RKO (cell line): ENCODE measurements around the gene ATP2B2.
A peak's percentile ranks its signal among the peaks of the same experiment; 100 is the strongest.
"Not testable (repeated sequence)": the region's sequence is repeated elsewhere in the genome, so short reads cannot be mapped to it uniquely, and the experiment has no call there.

ENCODE experiments used
- DNase-seq: peaks from one replicate; pipeline ENCODE4 v3.0.0-alpha.2; 2016; ENCODE audit warnings: low spot score

Gene ATP2B2

DNA sequence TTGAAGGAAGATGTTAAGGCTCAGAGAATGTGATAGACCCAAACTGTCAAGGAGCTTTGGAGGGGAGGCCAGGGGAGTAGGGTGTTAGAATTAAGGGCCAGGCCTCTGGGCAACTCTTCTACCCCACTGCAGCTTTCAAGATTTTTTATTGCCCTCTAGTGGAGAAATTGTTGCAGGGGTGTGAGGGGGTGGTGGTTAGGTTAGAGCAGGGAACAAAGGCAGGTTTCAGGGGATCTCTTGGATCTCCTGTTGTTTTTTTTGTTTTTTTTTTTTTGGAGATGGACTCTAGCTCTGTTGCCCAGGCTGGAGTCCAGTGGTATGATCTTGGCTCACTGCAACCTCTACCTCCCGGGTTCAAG lies 183.1 kb downstream of the ATP2B2 start:
- DNase-seq = peak; percentile 15

DNA sequence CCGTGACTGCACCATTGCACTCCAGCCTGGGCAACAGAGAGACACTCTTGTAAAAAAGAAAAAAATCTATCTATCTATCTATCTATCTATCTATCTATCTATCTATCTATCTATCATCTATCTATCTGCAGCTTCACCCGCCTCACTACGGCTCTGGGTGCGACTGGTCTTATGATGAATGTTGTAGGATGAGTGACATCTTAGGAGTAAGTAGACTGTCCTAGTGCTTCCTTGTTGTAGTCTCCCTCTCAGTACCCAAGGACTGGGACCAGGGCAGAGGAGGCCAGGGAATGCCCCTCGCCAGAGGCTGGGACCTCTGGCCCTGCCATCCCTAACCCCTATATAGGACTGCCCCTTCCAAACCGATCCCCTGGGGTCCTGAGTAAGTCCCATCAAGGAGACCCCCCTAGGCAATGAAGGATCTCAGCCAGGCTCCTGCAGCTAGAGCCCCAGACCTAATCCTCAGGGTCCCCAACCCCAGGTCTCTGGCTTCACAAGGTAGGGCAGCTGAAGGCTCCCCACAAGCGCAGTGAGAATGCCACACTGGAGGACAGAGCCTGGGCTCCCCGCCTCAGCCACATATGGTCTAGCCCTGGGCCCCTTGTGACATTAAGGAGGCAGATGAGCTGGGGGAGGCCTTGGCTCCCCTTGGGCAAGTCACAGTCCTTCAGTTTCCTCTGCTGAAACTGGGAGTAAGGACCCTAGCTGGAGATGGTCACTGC lies 183.6 kb downstream of the ATP2B2 start:
- DNase-seq = no peak

DNA sequence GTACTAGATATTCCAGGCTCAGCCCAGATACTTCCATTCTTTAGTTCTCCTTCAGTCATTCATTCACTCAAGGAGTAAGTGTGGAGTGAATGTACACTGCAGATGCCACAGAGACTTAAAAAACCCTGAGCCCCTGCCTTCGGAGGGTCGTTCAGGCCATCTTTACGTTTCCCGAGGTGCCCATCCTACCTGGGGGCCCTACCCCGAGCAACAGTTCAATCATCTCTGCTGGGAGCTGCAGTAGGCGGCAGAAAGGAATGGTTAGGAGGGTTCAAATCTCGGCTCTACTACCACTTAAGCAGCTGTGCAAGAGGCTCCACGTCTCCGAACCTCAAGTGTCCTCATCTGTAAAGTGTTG lies 185.1 kb downstream of the ATP2B2 start:
- peak; percentile 13 for DNase-seq

DNA sequence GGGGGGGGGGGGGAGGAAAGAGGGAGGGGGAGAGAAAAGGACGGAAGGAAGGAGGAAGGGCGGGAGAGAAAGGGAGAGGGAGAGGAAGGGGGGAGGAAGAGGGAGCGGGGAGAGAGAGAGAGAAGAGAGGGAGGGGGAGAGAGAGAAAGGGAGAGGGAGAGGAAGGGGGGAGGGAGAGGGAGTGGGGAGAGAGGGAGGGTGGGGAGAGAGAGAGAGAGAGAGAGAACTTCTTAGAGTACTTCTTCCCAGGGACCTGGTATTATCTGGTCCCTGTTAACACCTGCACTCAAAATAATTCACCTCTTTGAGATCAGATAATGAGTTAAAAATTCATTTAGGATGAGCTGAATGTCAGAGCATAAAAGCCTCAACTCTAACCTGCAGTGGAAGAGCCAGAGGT lies 185.6 kb downstream of the ATP2B2 start:
- DNase-seq = no peak

DNA sequence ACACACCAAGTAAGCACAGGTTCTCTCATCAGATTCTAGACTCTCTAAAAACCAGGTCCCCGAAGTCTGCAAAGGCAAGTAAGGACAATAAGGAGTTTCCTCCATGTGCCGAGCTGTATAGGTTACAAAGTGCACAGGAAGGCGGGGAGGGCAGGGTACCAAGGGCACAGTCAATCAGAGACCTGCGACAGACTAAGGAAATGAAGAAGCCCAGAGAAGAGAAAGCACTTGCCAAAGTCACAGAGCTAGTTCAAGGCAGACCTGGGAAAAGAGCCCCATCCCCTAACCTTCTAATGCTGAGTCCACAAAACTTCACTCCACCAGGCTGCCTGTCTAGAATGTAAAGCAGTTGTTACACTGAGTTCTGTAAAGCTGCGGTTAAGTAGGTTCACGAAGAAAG lies 186.1 kb downstream of the ATP2B2 start:
- DNase-seq = no peak

DNA sequence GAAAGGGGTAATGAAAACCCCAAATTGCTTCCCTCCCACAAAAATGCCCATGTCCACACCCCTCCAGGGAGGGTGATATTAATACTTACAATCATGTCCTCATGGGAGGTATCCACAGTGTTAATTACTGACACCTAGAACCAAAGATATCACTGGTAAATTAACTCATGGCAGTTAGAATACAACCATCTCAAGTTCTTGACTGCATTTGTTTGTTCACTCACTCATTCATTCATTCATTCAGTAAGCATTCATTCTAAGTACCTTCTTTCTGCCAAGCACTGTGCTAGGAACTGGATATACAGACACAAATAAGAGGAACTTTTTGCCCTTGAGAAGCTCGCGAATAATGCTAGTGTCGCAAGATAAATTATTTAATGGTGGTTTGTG lies 187.4 kb downstream of the ATP2B2 start:
- no peak for DNase-seq

DNA sequence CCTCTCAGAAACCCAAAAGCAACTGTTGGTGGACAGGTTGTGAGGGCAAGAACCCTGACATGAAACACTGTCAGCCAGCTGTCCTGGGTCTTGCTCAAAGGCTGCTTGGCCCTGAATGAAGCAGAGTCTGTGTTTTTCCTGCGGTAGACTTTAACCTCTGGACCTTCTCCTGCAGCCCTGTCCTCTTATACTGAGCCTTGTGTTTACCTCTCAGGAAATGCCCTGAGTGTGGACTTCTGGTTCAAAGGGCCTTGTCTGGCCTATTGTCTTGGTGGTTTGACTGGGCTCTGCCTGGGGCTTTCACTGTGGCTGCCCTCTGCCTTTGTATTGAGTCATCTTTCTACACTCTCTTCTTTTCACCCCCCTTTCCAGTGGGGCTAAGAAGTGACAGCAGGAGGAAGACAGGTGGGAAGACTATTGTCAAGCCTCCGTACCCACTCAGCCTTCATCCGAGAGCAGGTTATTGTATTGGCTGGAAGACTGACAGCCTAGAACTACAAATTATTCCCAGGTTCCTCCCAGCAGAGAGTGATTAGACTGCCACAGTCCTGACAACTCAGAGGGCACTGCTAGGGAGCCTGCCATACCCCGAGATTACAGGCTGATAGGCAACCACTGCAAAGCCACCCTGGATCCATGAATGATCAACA lies 187.9 kb downstream of the ATP2B2 start:
- no peak for DNase-seq

DNA sequence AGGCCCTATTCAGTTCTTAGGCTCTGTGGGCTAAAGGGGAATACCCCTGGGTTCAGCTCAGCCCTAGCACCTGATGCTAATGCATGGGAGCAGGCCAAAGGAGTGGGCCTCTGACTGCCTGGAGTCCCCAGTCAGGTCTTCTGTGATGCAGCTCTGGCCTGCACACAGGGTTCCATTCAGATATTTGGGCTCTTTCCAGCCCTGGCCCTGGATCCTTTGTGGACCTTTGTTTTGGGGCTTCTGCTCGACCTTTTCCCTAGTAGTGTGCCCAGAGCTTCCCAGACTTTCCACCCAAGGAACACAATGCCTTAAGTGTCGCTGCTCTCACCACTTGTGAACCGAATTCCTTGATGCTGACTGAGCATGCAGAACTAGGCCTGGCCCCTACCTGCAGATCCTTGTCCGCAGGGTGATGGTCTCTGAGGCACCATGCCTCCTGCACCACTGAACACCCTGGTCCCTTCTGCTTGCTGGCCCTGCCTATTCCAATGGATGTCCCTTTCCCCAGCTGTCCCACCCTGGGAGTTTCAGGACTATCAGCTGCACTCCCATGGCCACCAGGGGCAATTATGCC lies 189.5 kb downstream of the ATP2B2 start:
- DNase-seq = no peak

DNA sequence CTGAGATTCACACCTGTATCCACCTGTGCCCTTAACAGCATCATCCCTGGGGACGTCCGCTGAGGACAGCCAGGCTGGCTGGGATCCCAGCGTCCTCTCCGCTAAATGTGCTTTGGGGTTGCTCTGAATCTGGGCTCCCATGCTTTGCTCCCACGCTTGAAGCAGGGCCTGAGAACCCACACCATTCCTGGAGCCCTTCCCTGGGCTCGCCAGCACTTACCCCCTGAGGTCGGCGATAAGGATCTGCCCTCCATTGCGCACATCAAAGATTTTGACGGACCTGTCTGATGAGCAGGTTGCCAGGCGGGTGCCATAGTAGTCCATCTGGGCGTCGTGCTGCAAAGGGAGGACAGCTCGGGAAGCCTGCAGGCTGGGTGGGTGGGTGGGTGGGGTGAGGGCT lies 190.3 kb downstream of the ATP2B2 start:
- no peak for DNase-seq

DNA sequence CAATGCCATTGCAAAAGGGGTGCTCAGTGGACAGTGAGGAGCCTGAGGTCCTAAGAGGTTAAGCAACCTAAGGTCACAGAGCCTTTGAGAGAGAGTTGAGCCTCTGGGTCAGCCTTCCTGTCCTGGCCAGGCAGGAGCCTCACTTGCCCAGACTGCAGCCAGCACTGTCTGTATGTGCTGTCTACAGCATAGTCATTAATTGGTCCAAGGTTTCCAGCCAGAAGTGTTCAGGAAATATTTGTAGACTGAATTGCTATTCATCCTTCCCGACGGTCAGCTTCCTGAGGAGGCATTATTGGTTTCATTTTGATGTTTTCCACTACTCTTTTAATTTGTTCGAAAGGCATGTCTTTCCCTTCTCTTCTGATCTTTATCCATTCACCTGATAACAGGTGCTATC lies 192.5 kb downstream of the ATP2B2 start:
- no peak for DNase-seq

DNA sequence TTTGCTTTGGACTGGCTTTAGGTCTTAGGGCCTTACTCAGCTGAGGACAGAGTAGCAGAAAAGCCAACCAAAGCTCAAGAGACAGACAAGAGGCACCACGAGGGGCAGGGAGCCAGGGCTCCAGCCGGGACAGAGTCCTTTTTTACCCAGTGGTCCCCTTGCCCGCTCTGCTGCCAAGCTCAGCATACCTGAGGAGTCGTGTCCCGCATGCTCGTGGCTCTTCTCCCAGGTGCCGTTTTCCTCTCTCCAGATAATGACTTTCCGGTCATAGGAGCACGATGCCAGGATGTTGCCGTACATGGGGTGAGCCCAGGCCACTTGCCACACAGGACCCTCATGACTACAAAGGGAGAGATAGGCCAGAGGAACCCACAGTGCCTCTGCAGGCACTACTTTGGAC lies 193.0 kb downstream of the ATP2B2 start:
- no peak for DNase-seq

DNA sequence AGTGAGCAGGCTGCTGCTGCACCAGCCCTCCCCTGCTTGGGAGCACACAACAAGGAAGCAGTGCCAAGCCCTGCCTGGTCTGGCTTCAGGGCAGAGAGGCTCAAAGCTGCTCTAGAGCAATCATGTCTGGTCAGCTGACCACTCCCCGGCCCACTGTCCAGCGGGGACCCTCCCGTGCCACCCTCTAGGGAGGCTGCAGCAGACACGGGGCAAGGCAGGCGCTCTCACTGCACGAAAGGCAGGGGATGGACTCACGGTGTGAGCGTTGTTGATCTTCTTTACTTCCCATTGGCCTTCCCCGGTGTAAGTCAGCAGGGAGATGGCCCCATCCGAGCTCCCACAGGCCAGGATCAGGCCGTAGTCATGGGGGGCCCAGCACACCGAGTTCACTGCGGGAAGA lies 193.7 kb downstream of the ATP2B2 start:
- DNase-seq = no peak

DNA sequence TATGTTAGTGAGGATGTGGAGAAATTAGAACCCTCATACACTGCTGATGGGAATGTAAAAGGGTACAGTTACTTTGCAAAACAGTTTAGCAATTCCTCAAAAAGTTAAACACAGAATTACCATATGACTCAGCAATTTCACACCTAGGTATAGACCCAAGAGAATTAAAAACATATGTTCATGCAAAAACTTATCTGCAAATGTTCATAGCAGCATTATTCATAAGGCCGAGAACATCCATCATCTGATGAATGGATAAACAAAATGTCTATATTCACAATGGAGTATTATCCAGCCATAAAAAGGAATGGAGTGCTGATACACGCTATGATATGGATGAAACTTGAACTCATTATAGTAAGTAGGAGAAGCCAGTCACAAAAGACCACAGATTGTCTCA lies 194.8 kb downstream of the ATP2B2 start:
- DNase-seq = no peak

DNA sequence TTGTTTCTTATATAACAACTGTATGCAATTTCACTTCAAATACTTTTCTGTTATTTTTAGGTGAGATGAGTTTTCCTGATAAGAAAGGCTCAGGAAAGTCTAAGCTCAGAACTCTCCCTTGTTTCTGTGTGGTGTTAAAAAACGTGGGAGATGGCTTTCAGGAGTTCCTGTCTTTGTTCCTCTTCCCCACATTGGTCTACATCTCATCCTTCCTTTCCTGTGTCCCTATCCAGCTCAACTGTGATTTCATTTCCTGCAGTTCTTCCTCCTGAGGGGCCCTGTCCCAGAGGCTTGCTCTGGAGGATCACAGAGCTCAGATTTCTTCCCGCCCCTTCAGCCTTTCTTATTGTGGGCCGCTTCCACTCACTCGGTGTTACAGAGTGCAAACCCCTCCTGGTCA lies 195.7 kb downstream of the ATP2B2 start:
- DNase-seq = no peak

DNA sequence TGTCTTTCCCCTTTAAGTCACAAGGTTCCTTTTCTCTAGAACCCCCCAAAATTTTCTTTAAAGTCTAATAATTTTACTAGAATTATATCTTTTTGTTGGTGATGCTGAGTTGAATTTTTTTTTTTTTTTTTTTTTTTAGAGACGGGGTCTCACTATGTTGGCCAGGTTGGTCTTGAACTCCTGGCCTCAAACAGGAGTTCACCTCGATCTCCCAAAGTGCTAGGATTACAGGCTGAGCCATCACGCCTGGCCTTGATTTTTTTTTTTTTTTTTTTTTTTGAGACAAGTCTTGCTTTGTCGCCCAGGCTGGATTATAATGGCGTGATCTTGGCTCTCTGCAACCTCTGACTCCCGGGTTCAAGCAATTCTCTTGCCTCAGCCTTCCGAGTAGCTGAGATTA lies 196.7 kb downstream of the ATP2B2 start:
- no peak for DNase-seq

DNA sequence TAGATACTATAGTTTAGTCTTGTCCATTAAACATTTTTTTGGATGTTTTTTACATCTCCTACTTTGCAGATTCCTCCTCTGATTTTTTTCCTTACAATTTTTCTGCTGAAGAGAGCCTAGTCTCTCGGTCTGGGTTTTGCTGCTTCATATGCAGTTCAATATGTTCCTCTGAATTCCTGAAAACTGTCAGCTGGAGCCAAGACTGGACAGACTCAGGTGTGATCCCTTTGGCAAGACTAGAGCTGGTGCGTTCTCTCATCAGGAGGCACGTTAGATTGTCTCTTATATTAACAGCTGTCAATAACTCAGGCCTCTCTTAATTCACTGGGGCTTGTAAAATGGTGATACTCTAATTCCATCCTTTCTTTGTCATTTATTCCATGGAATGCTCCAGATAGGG lies 199.2 kb downstream of the ATP2B2 start:
- DNase-seq = no peak

DNA sequence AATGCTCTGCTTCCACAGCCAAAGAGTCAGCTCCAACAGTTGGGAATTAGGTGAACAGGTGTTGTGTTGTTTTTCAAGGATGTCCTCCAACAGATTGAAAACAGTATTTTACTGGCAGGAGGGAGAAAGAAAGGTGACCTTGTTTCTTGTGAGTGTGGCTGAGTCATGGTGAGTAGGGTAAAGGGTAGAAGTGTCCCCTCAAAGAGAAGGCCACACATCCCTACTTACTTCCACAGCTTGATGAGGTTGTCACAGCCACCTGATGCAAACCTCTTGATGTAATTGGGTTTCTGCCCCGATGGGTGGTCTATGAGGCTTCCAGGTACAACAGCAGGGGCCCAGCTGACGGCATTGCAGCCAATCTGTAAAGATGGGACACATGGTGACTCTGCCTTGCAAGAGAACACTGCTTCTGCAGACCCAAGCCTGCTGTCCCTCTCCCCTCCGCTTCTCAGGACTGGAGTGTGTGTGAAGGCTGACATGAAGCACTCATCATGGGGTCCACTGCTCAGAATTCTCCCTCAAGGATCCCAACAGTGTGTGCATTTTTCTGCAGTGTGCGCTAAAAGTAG lies 200.0 kb downstream of the ATP2B2 start:
- no peak for DNase-seq

DNA sequence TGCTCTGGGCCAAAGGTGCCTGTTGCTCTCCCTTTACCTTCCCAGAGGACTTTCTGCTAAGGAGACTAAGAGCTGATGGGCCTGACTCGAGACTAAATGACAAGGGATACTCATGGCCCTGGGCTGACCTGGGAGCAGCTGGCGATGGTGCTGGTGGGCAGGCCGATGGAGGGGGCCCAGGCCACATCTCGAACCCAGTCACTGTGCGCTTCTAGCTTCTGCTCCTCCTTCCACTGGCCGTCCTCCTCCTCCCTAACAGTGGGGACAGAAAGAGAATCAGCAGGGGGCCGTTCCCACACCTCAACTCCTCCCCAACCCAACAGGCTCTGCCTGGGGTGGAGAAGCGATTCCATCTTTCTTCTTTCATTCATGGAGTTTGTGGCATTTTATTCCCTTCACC lies 200.5 kb downstream of the ATP2B2 start:
- DNase-seq = no peak

DNA sequence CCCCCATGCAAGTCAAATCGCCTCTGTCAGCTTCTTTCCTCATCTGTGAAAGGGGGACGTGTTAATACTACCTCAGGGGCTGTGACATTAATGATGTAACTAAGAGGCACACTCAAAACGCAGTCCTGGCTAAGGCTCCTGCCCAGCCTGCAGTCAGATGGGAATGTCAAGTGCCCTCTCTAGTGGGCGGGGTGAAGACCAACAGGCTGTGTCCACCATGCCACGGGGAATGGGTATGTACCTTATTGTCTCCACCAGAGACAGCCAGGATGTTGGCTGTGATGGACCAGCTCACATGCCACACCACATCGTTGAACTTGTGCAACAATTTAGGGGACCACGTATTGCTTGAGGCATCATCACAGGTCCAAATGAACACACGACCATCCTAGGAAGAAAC lies 201.6 kb downstream of the ATP2B2 start:
- no peak for DNase-seq

DNA sequence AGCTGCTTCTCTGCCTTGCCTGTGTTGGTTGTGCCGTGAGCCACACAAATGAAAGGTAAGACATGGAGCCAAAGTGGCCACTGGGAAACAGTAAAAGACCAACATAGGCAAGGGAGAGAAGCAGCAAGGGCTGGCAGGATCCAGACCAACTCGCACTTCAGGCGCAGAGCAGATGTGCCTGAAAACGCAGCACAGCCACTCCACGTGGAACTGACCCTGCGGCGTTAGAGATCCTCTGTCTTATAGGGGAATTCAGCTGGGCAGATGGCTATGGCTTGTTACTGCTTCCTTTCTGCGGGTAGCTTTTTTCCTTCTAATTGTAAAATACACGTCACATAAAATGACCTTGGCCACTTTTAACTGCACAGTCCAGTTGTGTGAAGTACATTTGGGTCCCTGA lies 202.3 kb downstream of the ATP2B2 start:
- no peak for DNase-seq

DNA sequence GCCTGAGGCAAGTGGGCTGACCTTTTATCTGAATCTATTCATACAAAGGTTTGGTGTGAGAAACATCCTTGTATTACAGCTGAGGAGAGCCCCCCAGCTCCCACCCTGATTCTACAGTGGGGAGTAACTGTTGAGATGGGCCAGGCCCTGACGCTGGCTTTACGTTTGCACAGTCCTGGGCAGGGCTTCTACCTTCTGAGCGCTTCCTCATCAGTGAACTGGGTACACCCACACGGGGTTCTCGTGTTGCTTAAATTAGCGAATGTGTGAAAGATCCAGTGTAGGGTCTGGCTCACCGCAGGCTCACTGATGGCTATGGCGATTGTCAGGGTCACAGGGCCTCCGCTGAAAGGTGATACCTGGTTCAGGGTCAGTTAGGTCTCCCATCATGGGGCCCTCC lies 205.3 kb downstream of the ATP2B2 start:
- DNase-seq = no peak

DNA sequence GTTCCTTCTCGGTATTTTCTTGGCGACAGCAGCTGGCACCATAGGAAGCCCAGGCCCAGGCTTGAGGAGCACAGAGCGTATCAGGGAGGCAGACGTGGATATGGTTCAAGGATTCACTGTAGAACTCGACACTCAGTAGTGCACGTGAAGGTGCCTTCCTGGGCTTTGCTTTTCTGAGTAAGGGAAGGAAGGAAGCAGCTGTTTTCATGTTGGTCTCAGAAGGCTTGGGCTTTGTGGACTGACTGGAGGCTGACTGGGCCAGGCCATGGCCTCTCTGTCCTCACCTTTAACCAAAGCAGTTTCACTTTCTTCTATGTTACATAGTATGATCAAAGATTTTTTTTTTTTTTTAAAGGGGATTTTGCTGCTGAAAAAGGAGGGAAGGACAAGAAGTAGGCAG lies 205.7 kb downstream of the ATP2B2 start:
- DNase-seq = no peak

DNA sequence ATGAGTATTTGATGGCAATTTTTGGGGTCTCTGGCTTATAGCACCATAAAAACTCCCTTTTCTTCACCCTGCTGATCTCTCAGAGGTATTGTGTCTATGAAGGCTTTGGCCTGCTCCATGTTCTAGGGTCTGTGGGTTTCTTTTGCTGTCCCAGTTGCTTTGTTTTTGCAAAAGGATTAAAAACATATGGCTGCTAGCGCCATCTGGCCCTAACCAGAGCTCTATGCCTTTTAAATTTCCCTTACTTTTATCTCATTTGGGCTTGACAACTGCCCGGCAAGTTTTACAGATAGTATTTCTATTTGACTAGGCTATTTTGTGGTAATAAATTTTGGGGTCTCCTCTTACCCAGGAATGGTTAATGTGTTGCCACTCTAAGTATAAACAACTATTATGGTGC lies 206.2 kb downstream of the ATP2B2 start:
- no peak for DNase-seq

DNA sequence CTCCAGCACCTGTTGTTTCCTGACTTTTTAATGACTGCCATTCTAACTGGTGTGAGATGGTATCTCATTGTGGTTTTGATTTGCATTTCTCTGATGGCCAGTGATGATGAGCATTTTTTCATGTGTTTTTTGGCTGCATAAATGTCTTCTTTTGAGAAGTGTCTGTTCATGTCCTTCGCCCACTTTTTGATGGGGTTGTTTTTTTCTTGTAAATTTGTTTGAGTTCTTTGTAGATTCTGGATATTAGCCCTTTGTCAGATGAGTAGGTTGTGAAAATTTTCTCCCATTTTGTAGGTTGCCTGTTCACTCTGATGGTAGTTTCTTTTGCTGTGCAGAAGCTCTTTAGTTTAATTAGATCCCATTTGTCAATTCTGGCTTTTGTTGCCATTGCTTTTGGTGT lies 207.3 kb downstream of the ATP2B2 start:
- not testable (repeated sequence) for DNase-seq
